A549 (cell line): ENCODE measurements around the gene CLSTN2. TPM values are rescaled to one million over a fixed set of nuclear protein-coding genes. Genes with fewer than 3 reads are reported as not detected.

Experiments used
- ATAC-seq, 2 experiments: fragments of 200-7000 bp in 1 of 2; fragments of >200 bp in 1 of 2; cut with Nextera tagmentation in 1 of 2; cut with Tn5 transposase in 1 of 2; 3 replicates each; pipeline versions ENCODE4 v1.8.0 to v1.9.1; 2018 to 2020; ENCODE audit warnings: mild to moderate bottlenecking in 1 of 2, moderate library complexity in 1 of 2
- CTCF ChIA-PET: fragments of 300-600 bp; sonication (Branson Sonifier 250); formaldehyde crosslinking; extraction: SDS; loops from one replicate; lab custom pipeline; 2021; ENCODE audit warnings: antibody characterized with exemption, inconsistent platforms; lab: Yijun Ruan, JAX
- POLR2A ChIA-PET: fragments of 350-600 bp; formaldehyde crosslinking; extraction: SDS; loops from one replicate; lab custom pipeline; 2021; ENCODE audit warnings: antibody characterized with exemption, inconsistent platforms; lab: Yijun Ruan, JAX
- DNase-seq, 2 experiments: peaks; one replicate each; pipeline versions ENCODE4 v3.0.0 to v3.0.0-alpha.2; 2011 to 2016; ENCODE audit warnings: low read depth in 1 of 2, low spot score in 1 of 2
- FAIRE-seq: peaks from 2 replicates; lab custom pipeline; 2011; peaks lifted over from hg19 to GRCh38; lab: Jason Lieb, UNC
- H3K27ac ChIP-seq, 2 experiments: fragments of >200 bp; sonication (Bioruptor Twin); formaldehyde crosslinking; 3 replicates each; pipeline ENCODE4 v1.5.1; 2016 to 2017
- H3K4me1 ChIP-seq: fragments of >200 bp; sonication (Bioruptor Twin); formaldehyde crosslinking; 3 replicates; pipeline ENCODE4 v1.6.1; 2016
- H3K4me2 ChIP-seq: fragments of >200 bp; sonication (Bioruptor Twin); formaldehyde crosslinking; 3 replicates; pipeline ENCODE4 v1.6.1; 2016
- H3K4me3 ChIP-seq: fragments of >200 bp; sonication (Bioruptor Twin); formaldehyde crosslinking; 3 replicates; pipeline ENCODE4 v1.5.1; 2016
- H3K9me3 ChIP-seq: fragments of >200 bp; sonication (Bioruptor Twin); formaldehyde crosslinking; 3 replicates; pipeline ENCODE4 v1.6.1; 2016
- ATOH8 ChIP-seq: fragments of 250-450 bp; sonication (Bioruptor Pico); IDR thresholded peaks from 2 replicates; pipeline ENCODE4 v1.5.0; 2020; ENCODE audit warnings: low read depth, mild to moderate bottlenecking, moderate library complexity
- BHLHE40 ChIP-seq: IDR thresholded peaks from 2 replicates; pipeline ENCODE4 v1.6.1; 2012; ENCODE audit warnings: low read depth, low read length, inconsistent platforms
- CBX2 ChIP-seq: fragments of 200-600 bp; sonication (generic); IDR thresholded peaks from 2 replicates; pipeline ENCODE4 v1.6.1; 2016; ENCODE audit warnings: low read depth, mild to moderate bottlenecking, borderline replicate concordance
- CBX8 ChIP-seq: fragments of 200-600 bp; sonication (generic); IDR thresholded peaks from 2 replicates; pipeline ENCODE4 v1.6.1; 2016
- E2F6 ChIP-seq: IDR thresholded peaks from 2 replicates; pipeline ENCODE4 v1.6.1; 2012; ENCODE audit warnings: low read depth, borderline replicate concordance
- EHMT2 ChIP-seq: fragments of 200-600 bp; sonication (generic); IDR thresholded peaks from 2 replicates; pipeline ENCODE4 v1.6.1; 2016; ENCODE audit warnings: antibody characterized with exemption, low read depth, mild to moderate bottlenecking, moderate library complexity
- FOSB ChIP-seq: fragments of 250-450 bp; sonication (Bioruptor Pico); IDR thresholded peaks from 2 replicates; pipeline ENCODE4 v1.5.0; 2020; ENCODE audit warnings: mild to moderate bottlenecking, moderate library complexity
- FOSL2 ChIP-seq, 2 experiments: fragments of 450-650 bp in 1 of 2; fragments of >200 bp in 1 of 2; sonication (Bioruptor Twin) in 1 of 2; formaldehyde crosslinking; IDR thresholded peaks; 2 replicates each; pipeline versions ENCODE4 v1.5.0 to v1.6.1; 2016 to 2020; ENCODE audit warnings: mild to moderate bottlenecking in 1 of 2, moderate library complexity in 1 of 2
- HOXB13 ChIP-seq: fragments of 250-450 bp; sonication (Bioruptor Pico); IDR thresholded peaks from 2 replicates; pipeline ENCODE4 v1.5.0; 2020; ENCODE audit warnings: low read depth, mild to moderate bottlenecking, moderate library complexity
- HOXB5 ChIP-seq: fragments of 250-450 bp; sonication (Bioruptor Pico); IDR thresholded peaks from 2 replicates; pipeline ENCODE4 v1.5.0; 2020; ENCODE audit warnings: mild to moderate bottlenecking, moderate library complexity
- JUN ChIP-seq, 2 experiments: fragments of >200 bp; sonication (Bioruptor Twin); formaldehyde crosslinking; IDR thresholded peaks; 2 replicates in 1 of 2; 3 replicates in 1 of 2; pipeline ENCODE4 v1.6.1; 2016 to 2017
- KDM1A ChIP-seq: fragments of 200-600 bp; sonication (generic); IDR thresholded peaks from 2 replicates; pipeline ENCODE4 v1.6.1; 2016; ENCODE audit warnings: low read depth, mild to moderate bottlenecking
- NPAS2 ChIP-seq: fragments of 250-450 bp; sonication (Bioruptor Pico); IDR thresholded peaks from 2 replicates; pipeline ENCODE4 v1.8.0; 2022; ENCODE audit warnings: mild to moderate bottlenecking, moderate library complexity, borderline replicate concordance
- NR3C1 ChIP-seq: fragments of >200 bp; sonication (Bioruptor Twin); formaldehyde crosslinking; IDR thresholded peaks from 3 replicates; pipeline ENCODE4 v1.6.1; 2017
- PHF8 ChIP-seq: fragments of 200-600 bp; sonication (generic); IDR thresholded peaks from 2 replicates; pipeline ENCODE4 v1.6.1; 2016; ENCODE audit warnings: low read depth, mild to moderate bottlenecking, antibody characterized with exemption, moderate library complexity, borderline replicate concordance
- RNF2 ChIP-seq: fragments of 200-600 bp; sonication (generic); IDR thresholded peaks from 2 replicates; pipeline ENCODE4 v1.6.1; 2016; ENCODE audit warnings: low read depth, mild to moderate bottlenecking, antibody characterized with exemption, moderate library complexity, borderline replicate concordance
- TP53 ChIP-seq: fragments of 250-450 bp; sonication (Bioruptor Pico); IDR thresholded peaks from 2 replicates; pipeline ENCODE4 v1.5.0; 2021; ENCODE audit warnings: mild to moderate bottlenecking, moderate library complexity
- WGBS: methylation state at CpG from one replicate; pipeline ENCODE4 v1.1.6; 2017; ENCODE audit errors: missing lambda C conversion rate; 5-methylcytosine and 5-hydroxymethylcytosine counted together
- polyA plus RNA-seq, 4 experiments: library from polyadenylated mRNA; depleted of rRNA in 3 of 4; stranded (reverse); fragments of >200 nt; fragmentation: RNase III in 1 of 4; extraction: RNeasy Plus Mini Kit Qiagen cat#74134 plus additional on column Dnase treatment in 1 of 4; gene quantifications; 2 replicates in 3 of 4; 3 replicates in 1 of 4; pipeline ENCODE4 v1.2.3, GENCODE V29; 2011 to 2017
- TF ChIP-seq, protein P1 (sequence below): fragments of 450-650 bp; IDR thresholded peaks from 2 replicates; pipeline ENCODE4 v1.6.1; 2014; ENCODE audit warnings: antibody characterized with exemption
- TF ChIP-seq, protein P2 (sequence below): IDR thresholded peaks from 2 replicates; pipeline ENCODE4 v1.6.1; 2012
- TF ChIP-seq, protein P3 (sequence below): fragments of 250-450 bp; sonication (Bioruptor Pico); IDR thresholded peaks from 2 replicates; pipeline ENCODE4 v1.5.0; 2021; ENCODE audit warnings: mild to moderate bottlenecking, moderate library complexity, borderline replicate concordance

CLSTN2 gene
- polyA plus RNA-seq, 2 of the 4 experiments (the other 2 are of a cell fraction): 0.03 to 0.04 TPM

DNA sequence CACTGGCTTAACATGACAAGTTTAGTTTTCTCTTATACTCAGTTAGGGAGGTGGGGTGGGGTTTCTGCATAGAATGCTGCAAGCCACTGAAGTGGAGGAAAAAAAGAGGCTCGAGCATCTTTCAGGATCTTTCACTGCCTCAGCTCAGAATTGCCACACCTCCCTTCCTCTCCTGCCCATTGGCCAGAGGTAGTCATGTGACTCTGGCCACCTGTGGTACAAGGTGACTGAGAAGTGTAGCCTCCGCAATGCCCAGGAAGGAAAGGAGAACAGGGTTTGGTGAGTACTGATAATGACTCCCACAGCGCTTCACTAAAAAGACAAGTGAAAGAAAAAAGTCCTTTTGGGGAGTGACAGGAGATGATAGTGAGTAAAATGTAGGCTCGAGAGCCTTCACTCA is 618.6 kb downstream of the CLSTN2 start (continued):
- TF ChIP-seq ATOH8 (no peak), CBX2 (no peak), HOXB5 (CRISPR knock-in tag) (no peak), RNF2 (no peak), BHLHE40 (no peak), JUN (IDR thresholded peaks at IDR 0.05) (no peak), KDM1A (no peak)
- TF ChIP-seq, protein P1, sequence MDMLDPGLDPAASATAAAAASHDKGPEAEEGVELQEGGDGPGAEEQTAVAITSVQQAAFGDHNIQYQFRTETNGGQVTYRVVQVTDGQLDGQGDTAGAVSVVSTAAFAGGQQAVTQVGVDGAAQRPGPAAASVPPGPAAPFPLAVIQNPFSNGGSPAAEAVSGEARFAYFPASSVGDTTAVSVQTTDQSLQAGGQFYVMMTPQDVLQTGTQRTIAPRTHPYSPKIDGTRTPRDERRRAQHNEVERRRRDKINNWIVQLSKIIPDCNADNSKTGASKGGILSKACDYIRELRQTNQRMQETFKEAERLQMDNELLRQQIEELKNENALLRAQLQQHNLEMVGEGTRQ: no peak

DNA sequence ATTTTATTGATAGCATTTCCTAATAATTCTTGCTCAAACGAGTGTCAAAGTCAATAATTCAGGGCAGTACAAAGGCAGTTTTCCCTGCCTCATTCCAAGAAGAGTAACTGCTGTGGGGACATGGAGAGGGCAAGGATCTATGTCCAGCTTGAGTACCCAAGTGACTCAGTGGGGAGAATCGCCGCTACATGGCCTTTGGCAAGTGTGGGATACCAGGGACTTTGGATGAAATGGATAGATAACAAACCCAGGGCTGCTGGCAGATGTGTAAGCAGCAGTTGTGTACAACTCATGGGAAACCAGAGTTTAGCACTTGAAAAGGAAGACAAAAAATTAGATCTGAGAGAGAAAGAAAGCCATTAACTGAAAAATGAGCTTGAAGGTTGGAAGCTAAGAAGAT is 620.7 kb downstream of the CLSTN2 start:
- H3K4me3 ChIP-seq: no peak overlapping the region
- H3K4me2 ChIP-seq: no peak overlapping the region
- ChIA-PET CTCF (no interaction called here), POLR2A (no interaction called here)
- no peak for FAIRE-seq
- H3K4me1 ChIP-seq: no peaks in the 10 kb centered on the region
- H3K27ac ChIP-seq: no peak overlapping the region
- no peak for TF ChIP-seq RNF2
- TF ChIP-seq CBX8: no peak
- no peak for TF ChIP-seq NPAS2 (CRISPR knock-in tag)
- no peak for TF ChIP-seq FOSL2 (IDR thresholded peaks at IDR 0.05)
- no peak for TF ChIP-seq FOSL2 (CRISPR knock-in tag; IDR thresholded peaks at IDR 0.05)
- no peak for TF ChIP-seq EHMT2
- TF ChIP-seq ATOH8: no peak
- TF ChIP-seq, protein P2, sequence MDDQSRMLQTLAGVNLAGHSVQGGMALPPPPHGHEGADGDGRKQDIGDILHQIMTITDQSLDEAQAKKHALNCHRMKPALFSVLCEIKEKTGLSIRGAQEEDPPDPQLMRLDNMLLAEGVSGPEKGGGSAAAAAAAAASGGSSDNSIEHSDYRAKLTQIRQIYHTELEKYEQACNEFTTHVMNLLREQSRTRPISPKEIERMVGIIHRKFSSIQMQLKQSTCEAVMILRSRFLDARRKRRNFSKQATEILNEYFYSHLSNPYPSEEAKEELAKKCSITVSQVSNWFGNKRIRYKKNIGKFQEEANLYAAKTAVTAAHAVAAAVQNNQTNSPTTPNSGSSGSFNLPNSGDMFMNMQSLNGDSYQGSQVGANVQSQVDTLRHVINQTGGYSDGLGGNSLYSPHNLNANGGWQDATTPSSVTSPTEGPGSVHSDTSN: no peak
- TF ChIP-seq HOXB13 (CRISPR knock-in tag): no peak
- TF ChIP-seq FOSB (CRISPR knock-in tag): no peak
- no peak for TF ChIP-seq PHF8
- TF ChIP-seq NR3C1: no peak
- no peak for TF ChIP-seq E2F6
- TF ChIP-seq TP53 (CRISPR knock-in tag): no peak
- TF ChIP-seq, protein P3, sequence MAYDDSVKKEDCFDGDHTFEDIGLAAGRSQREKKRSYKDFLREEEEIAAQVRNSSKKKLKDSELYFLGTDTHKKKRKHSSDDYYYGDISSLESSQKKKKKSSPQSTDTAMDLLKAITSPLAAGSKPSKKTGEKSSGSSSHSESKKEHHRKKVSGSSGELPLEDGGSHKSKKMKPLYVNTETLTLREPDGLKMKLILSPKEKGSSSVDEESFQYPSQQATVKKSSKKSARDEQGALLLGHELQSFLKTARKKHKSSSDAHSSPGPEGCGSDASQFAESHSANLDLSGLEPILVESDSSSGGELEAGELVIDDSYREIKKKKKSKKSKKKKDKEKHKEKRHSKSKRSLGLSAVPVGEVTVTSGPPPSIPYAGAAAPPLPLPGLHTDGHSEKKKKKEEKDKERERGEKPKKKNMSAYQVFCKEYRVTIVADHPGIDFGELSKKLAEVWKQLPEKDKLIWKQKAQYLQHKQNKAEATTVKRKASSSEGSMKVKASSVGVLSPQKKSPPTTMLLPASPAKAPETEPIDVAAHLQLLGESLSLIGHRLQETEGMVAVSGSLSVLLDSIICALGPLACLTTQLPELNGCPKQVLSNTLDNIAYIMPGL (CRISPR knock-in tag): no peak
- ATAC-seq: no peak
- whole genome bisulfite sequencing: 4% methylated on average over 3 of the region's 3 CpGs
- no peak for DNase-seq
- H3K9me3 ChIP-seq: no peaks in the 10 kb centered on the region
